Peyer's patch (tissue), 4 donors: Measurements from ENCODE around the gene GNAO1.

Experiments used
- POLR2A ChIP-seq, 2 donors: fragments of 450-650 bp; IDR thresholded peaks; one replicate each; pipeline ENCODE4 v1.5.1; 2017; ENCODE audit warnings: antibody characterized with exemption in 2 of 2, mild to moderate bottlenecking in 2 of 2, moderate library complexity in 2 of 2
- TF ChIP-seq, protein P1 (sequence below), 6 experiments: fragments of 450-650 bp in 4 of 6; fragments of 200-600 bp in 2 of 6; sonication (generic) in 1 of 6; IDR thresholded peaks; one replicate each; pipeline ENCODE4 v1.5.1; 2017 to 2019; ENCODE audit warnings: antibody characterized with exemption in 6 of 6, mild to moderate bottlenecking in 3 of 6, moderate library complexity in 1 of 6

DNA sequence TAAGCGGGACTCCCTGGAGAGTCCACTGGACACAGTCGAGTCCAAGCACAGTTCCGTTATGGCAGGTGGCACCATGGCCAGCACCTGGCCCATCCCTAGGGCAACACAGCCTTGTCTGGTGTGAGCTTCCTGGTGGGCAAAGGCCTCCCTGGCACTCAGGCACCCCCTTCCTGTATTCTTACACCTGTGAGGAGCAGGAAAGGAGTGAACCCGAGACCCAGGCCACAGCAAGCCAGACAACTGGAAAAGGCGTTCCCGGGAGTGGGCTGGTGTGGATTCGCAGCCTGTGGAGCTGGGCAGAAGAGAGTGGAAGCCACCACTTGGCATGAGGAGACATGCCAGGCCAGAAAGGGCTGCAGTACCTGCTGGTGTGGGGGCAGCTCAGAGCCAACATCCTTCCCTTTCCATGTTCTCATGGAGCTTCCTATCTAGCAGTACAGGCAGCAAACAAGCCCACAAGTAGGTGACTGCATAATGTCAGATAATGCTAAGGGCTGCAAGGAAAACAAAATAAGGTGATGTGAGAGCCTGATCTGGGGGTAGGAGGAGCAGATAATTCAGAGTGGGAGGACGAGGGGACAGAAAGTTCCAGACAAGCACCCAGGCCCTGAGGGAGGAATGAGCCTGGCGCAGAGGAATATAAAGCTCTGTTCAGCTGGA is 87.0 kb downstream of the GNAO1 start:
- no peak for TF ChIP-seq POLR2A (IDR thresholded peaks at IDR 0.05)
- TF ChIP-seq, protein P1, sequence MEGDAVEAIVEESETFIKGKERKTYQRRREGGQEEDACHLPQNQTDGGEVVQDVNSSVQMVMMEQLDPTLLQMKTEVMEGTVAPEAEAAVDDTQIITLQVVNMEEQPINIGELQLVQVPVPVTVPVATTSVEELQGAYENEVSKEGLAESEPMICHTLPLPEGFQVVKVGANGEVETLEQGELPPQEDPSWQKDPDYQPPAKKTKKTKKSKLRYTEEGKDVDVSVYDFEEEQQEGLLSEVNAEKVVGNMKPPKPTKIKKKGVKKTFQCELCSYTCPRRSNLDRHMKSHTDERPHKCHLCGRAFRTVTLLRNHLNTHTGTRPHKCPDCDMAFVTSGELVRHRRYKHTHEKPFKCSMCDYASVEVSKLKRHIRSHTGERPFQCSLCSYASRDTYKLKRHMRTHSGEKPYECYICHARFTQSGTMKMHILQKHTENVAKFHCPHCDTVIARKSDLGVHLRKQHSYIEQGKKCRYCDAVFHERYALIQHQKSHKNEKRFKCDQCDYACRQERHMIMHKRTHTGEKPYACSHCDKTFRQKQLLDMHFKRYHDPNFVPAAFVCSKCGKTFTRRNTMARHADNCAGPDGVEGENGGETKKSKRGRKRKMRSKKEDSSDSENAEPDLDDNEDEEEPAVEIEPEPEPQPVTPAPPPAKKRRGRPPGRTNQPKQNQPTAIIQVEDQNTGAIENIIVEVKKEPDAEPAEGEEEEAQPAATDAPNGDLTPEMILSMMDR (IDR thresholded peaks at IDR 0.05) = no peak
